OCI-LY3 (cell line): Measurements from ENCODE around the gene CACNA1C.

Source experiments
- H2AFZ ChIP-seq: fragments of 200-600, 300-600 bp; shearing (Covaris generic); 2 replicates; pipeline ENCODE4 v1.6.0; 2014; ENCODE audit warnings: antibody characterized with exemption, low read depth, low read length
- H3K27ac ChIP-seq: fragments of 200-600, 300-600 bp; sonication (generic); 2 replicates; pipeline ENCODE4 v1.5.1; 2014; ENCODE audit warnings: mild to moderate bottlenecking, low read length, moderate library complexity, mixed read lengths
- H3K27me3 ChIP-seq: fragments of 200-600, 300-600 bp; sonication (generic); 2 replicates; pipeline ENCODE4 v1.6.1; 2014; ENCODE audit warnings: low read depth, low read length, mixed read lengths
- H3K36me3 ChIP-seq: fragments of 200-600, 300-600 bp; sonication (generic); replicated peaks from 2 replicates; pipeline ENCODE3; 2014; ENCODE audit warnings: low read depth, low read length, mixed read lengths
- H3K4me1 ChIP-seq: fragments of 300-600, 200-600 bp; sonication (generic); 2 replicates; pipeline ENCODE4 v1.6.1; 2014; ENCODE audit warnings: low read length, mixed read lengths
- H3K4me2 ChIP-seq: fragments of 200-600, 300-600 bp; sonication (generic); 2 replicates; pipeline ENCODE4 v1.6.1; 2014; ENCODE audit warnings: low read length, mixed read lengths
- H3K4me3 ChIP-seq: fragments of 300-600, 200-600 bp; sonication (generic); 2 replicates; pipeline ENCODE4 v1.5.1; 2014; ENCODE audit warnings: antibody characterized with exemption, mild to moderate bottlenecking, low read length, moderate library complexity
- H3K79me2 ChIP-seq: fragments of 300-600, 200-600 bp; shearing (Covaris generic); 2 replicates; pipeline ENCODE4 v1.6.1; 2014; ENCODE audit warnings: mild to moderate bottlenecking, low read length, mixed read lengths
- H3K9ac ChIP-seq: fragments of 300-600, 200-600 bp; shearing (Covaris generic); 2 replicates; pipeline ENCODE4 v1.6.0; 2014; ENCODE audit warnings: mild to moderate bottlenecking, low read length, moderate library complexity
- H3K9me3 ChIP-seq: fragments of 200-600, 300-600 bp; shearing (Covaris generic); 2 replicates; pipeline ENCODE4 v1.6.1; 2014; ENCODE audit warnings: low read length, mixed read lengths; ENCODE audit not compliant: insufficient read depth
- H4K20me1 ChIP-seq: fragments of 200-600, 300-600 bp; sonication (generic); 2 replicates; pipeline ENCODE4 v1.6.1; 2016; ENCODE audit warnings: low read length, mixed read lengths; ENCODE audit not compliant: insufficient read depth
- EZH2phosphoT487 ChIP-seq: fragments of 200-600 bp; shearing (Covaris generic); IDR thresholded peaks from 2 replicates; pipeline ENCODE4 v1.6.1; 2018; ENCODE audit warnings: antibody characterized with exemption, mixed run types, low read depth
- TF ChIP-seq, protein P1 (sequence below): fragments of 200-600, 300-600 bp; sonication (generic); IDR thresholded peaks from 2 replicates; pipeline ENCODE4 v1.5.1; 2014; ENCODE audit warnings: antibody characterized with exemption, low read length, low read depth

Gene CACNA1C

GRCh38 chr12:2722806-2723205, 670.0 kb downstream of the CACNA1C start:
- no peaks in the 10 kb centered on the region for H3K4me1 ChIP-seq
- H3K79me2 ChIP-seq, result no peaks in the 10 kb centered on the region
- no peak overlapping the region for H3K4me2 ChIP-seq
- no peaks in the 10 kb centered on the region for H3K9me3 ChIP-seq
- no peak overlapping the region for H3K9ac ChIP-seq
- TF ChIP-seq, protein P1, sequence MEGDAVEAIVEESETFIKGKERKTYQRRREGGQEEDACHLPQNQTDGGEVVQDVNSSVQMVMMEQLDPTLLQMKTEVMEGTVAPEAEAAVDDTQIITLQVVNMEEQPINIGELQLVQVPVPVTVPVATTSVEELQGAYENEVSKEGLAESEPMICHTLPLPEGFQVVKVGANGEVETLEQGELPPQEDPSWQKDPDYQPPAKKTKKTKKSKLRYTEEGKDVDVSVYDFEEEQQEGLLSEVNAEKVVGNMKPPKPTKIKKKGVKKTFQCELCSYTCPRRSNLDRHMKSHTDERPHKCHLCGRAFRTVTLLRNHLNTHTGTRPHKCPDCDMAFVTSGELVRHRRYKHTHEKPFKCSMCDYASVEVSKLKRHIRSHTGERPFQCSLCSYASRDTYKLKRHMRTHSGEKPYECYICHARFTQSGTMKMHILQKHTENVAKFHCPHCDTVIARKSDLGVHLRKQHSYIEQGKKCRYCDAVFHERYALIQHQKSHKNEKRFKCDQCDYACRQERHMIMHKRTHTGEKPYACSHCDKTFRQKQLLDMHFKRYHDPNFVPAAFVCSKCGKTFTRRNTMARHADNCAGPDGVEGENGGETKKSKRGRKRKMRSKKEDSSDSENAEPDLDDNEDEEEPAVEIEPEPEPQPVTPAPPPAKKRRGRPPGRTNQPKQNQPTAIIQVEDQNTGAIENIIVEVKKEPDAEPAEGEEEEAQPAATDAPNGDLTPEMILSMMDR, result no peak
- TF ChIP-seq EZH2phosphoT487, result no peak
- no peak overlapping the region for H3K27ac ChIP-seq
- no peaks in the 10 kb centered on the region for H3K36me3 ChIP-seq
- H3K27me3 ChIP-seq, result peaks cover 45% of the 10 kb centered on the region
- no peaks in the 10 kb centered on the region for H4K20me1 ChIP-seq
- no peak overlapping the region for H2AFZ ChIP-seq
- H3K4me3 ChIP-seq, result no peak overlapping the region

DNA sequence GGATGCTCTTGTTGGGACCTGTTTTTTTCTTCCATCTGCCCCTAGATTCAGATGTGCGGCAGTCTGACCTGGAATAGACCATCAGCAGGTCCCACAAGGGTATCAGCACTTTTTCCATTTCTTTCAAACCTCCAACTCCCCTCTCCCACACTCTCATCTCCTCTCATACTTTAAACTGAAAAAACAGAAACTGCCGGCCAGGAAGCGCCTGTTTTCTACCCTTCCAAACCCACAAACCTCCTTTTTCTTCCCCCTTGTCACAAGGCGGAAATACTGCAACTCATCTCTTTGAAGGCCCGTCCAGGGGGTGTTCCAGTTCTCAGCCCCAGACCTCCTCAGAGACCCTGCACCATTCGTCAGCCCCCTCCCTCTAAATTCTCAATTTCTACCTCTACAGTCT, 679.5 kb downstream of the CACNA1C start:
- no peak overlapping the region for H3K27ac ChIP-seq
- no peaks in the 10 kb centered on the region for H3K9me3 ChIP-seq
- H4K20me1 ChIP-seq, result no peaks in the 10 kb centered on the region
- TF ChIP-seq, protein P1, result no peak
- TF ChIP-seq EZH2phosphoT487, result no peak
- no peak overlapping the region for H3K9ac ChIP-seq
- no peaks in the 10 kb centered on the region for H3K79me2 ChIP-seq
- no peaks in the 10 kb centered on the region for H3K4me1 ChIP-seq
- no peak overlapping the region for H3K4me2 ChIP-seq
- H3K4me3 ChIP-seq, result no peak overlapping the region
- H2AFZ ChIP-seq, result no peak overlapping the region
- H3K36me3 ChIP-seq, result no peaks in the 10 kb centered on the region
- H3K27me3 ChIP-seq, result peaks cover 55% of the 10 kb centered on the region

DNA sequence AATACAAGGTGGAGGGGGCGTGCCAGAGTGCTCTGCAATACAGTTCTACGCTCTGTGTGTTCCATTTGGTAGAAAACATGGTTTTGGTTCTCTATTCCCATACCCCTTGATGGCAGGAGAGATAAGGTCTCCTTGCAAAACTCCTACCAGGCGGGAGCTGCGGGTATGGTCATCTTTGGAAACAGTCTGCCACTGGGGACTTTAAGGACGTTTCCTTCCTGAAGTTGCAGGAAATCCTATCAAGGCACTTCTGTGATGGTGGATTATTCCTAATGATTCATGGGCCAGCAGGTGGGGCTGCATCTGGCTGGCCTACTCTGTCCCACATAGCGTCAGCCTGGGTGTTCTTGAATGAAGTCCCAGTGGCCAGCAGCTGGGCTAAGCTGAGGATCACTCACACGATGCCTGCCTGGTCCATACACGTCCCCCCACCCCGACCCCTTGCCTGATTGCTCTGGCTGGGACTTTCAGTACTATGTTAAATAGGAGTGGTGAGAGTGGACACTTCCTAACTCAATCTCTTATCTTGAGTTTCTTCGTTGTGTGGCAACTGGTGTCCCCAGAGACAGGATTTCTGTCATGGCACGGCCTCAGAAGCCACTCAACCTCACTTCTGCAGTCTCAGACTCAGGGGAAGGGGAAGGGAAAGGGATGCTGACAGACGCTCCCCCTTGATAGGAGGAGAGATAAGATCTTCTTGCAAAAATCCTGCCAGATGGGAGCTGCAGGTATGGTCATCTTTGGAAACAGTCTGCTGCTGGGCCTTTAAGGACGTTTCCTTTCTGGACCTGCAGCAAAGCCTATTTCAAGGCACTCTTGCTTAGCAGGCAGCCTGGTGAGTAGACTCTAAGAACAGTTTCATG, 680.9 kb downstream of the CACNA1C start:
- TF ChIP-seq, protein P1, result no peak
- no peak for TF ChIP-seq EZH2phosphoT487
- Histone ChIP-seq H3K4me1 (no peaks in the 10 kb centered on the region), H3K79me2 (no peaks in the 10 kb centered on the region), H4K20me1 (no peaks in the 10 kb centered on the region), H3K4me2 (no peak overlapping the region), H3K9me3 (no peaks in the 10 kb centered on the region), H2AFZ (no peak overlapping the region), H3K4me3 (no peak overlapping the region), H3K36me3 (no peaks in the 10 kb centered on the region), H3K9ac (no peak overlapping the region), H3K27me3 (peaks cover 43% of the 10 kb centered on the region), H3K27ac (no peak overlapping the region)

- Histone ChIP-seq H3K9ac (no peak overlapping the region), H4K20me1 (no peaks in the 10 kb centered on the region), H3K27me3 (peaks cover 33% of the 10 kb centered on the region), H3K79me2 (no peaks in the 10 kb centered on the region), H3K4me1 (no peaks in the 10 kb centered on the region), H3K9me3 (no peaks in the 10 kb centered on the region), H2AFZ (no peak overlapping the region), H3K27ac (no peak overlapping the region), H3K36me3 (no peaks in the 10 kb centered on the region), H3K4me3 (no peak overlapping the region), H3K4me2 (no peak overlapping the region)
- TF ChIP-seq EZH2phosphoT487, result no peak
- TF ChIP-seq, protein P1, result no peak
Observed at GRCh38 chr12:2735432-2735831, 682.6 kb downstream of the CACNA1C start.
